ENCODE data around the gene PDE9A. TPM values are rescaled to one million over a fixed set of nuclear protein-coding genes. Genes with fewer than 3 reads are reported as not detected.

Gene PDE9A
- total and polyA plus RNA-seq, 2 of the 4 experiments (the other 2 are of a cell fraction) = 0.89 to 0.90 TPM

- H2AK5ac ChIP-seq (ENCODE audit: low read depth, low read length) = no peak overlapping the region
- no peak overlapping the region for H2BK20ac ChIP-seq (ENCODE audit: low read depth, low read length)
- H2AFZ ChIP-seq (replicated peaks; ENCODE audit: low read length, poor library complexity) = no peak overlapping the region
- no peak overlapping the region for H3K4me3 ChIP-seq (ENCODE audit: insufficient read depth, low read depth, low read length)
- ChIA-PET POLR2A (ENCODE audit: unreplicated experiment) (no interaction called here), CTCF (no interaction called here)
- H3K23ac ChIP-seq (ENCODE audit: low read depth, low read length) = no peak overlapping the region
- H3K14ac ChIP-seq (replicated peaks; ENCODE audit: low read depth, low read length) = no peak overlapping the region
- in situ Hi-C loops (cut with MboI; ENCODE audit: low sequenced_read_pairs) = loop anchor here (10.0 kb wide), 1 partner anchor 198 kb away; no protein-coding TSS in a partner anchor
- no peak overlapping the region for H3K4me2 ChIP-seq (ENCODE audit: low read depth, low read length)
- H3K27ac ChIP-seq (ENCODE audit: insufficient read depth, low read length) = no peak overlapping the region
- H2BK5ac ChIP-seq (ENCODE audit: low read depth, low read length, poor library complexity, severe bottlenecking) = no peak overlapping the region
- H3K9me1 ChIP-seq (ENCODE audit: insufficient read depth, low read length) = no peaks in the 10 kb centered on the region
- intact Hi-C loops (cut with micrococcal nuclease) = no loop called here
- WGBS, 2 experiments (ENCODE audit: extremely low coverage in 2 of 2, insufficient read length in 1 of 2) = 63% methylated on average over 6 of the region's 10 CpGs; no CpG with 5 or more reads in 1 of the 2 experiments
- no peak for DNase-seq
- no peak overlapping the region for H3K56ac ChIP-seq (ENCODE audit: extremely low read depth, insufficient read depth, low read length)
- no peaks in the 10 kb centered on the region for H3K4me1 ChIP-seq (ENCODE audit: control insufficient read depth, insufficient read depth, low read length)
- H2BK15ac ChIP-seq (ENCODE audit: low read depth, low read length) = no peak overlapping the region
- H4K5ac ChIP-seq (ENCODE audit: low read depth, low read length) = no peak overlapping the region
- no peaks in the 10 kb centered on the region for H3K36me3 ChIP-seq (ENCODE audit: control insufficient read depth, insufficient read depth, low read length)
- H3K9ac ChIP-seq (ENCODE audit: low read depth, low read length) = no peak overlapping the region
- no peak for ATAC-seq (ENCODE audit: low read depth)
- no peak overlapping the region for H4K8ac ChIP-seq (ENCODE audit: low read depth in 2 of 2, low read length in 2 of 2)
- no TSS peak for BruUV-seq (replicated peaks)
- TF ChIP-seq FOS (IDR thresholded peaks at IDR 0.05; ENCODE audit: low read depth, low read length) (no peak), CHD1 (IDR thresholded peaks at IDR 0.05; ENCODE audit: low read depth, low read length) (no peak)
- H4K91ac ChIP-seq (ENCODE audit: insufficient read depth, low read depth, low read length) = no peak overlapping the region
- dilution Hi-C loops (cut with HindIII; ENCODE audit: low sequenced_read_pairs, unreplicated experiment) = no loop called here
- no peak overlapping the region for H3K4ac ChIP-seq (ENCODE audit: low read depth, low read length)
- H2AK9ac ChIP-seq (replicated peaks; ENCODE audit: low read depth, low read length, poor library complexity) = no peak overlapping the region
- no peaks in the 10 kb centered on the region for H4K20me1 ChIP-seq (ENCODE audit: insufficient read depth, low read length)
- no peak overlapping the region for H2BK120ac ChIP-seq (ENCODE audit: low read depth, low read length)
- no peaks in the 10 kb centered on the region for H3K79me1 ChIP-seq (ENCODE audit: low read depth in 1 of 2, low read length in 2 of 2)
- no peak overlapping the region for H3K18ac ChIP-seq (ENCODE audit: low read depth, low read length)
- peaks cover 4% of the 10 kb centered on the region; the same call in 1 of the 2 replicates for H3K9me3 ChIP-seq (ENCODE audit: control insufficient read depth, insufficient read depth, low read length)
- peaks cover 53% of the 10 kb centered on the region for H3K27me3 ChIP-seq (ENCODE audit: control insufficient read depth, insufficient read depth, low read length)
These were observed 129.4 kb downstream of the PDE9A start for GRCh38 chr21:42782723-42783242.
